Measurements from ENCODE around the gene FHOD1.
A peak's percentile ranks its signal among the peaks of the same experiment; 100 is the strongest.

FHOD1 gene

GRCh38 chr16:67226804-67227566, 20.3 kb downstream of the FHOD1 start, which contains the start of gene TMEM208 (continued):
- TF ChIP-seq ZNF692 (tag by site-specific recombination; IDR thresholded peaks at IDR 0.05), result peak; percentile 57
- TF ChIP-seq ZNF654 (tag by site-specific recombination; IDR thresholded peaks at IDR 0.05; ENCODE audit: low read depth), result no peak
- TF ChIP-seq ZNF391 (tag by site-specific recombination; IDR thresholded peaks at IDR 0.05; ENCODE audit: borderline replicate concordance, low read depth), result no peak
- peak; percentile 83 for TF ChIP-seq KLF8 (tag by site-specific recombination; IDR thresholded peaks at IDR 0.05)
- TF ChIP-seq GLI2 (tag by site-specific recombination; IDR thresholded peaks at IDR 0.05; ENCODE audit: borderline replicate concordance, low read depth), result no peak
- no peak for TF ChIP-seq ZBTB48 (tag by site-specific recombination; IDR thresholded peaks at IDR 0.05)
- TF ChIP-seq MZF1 (tag by site-specific recombination; IDR thresholded peaks at IDR 0.05; ENCODE audit: borderline replicate concordance), result no peak
- no peak for TF ChIP-seq ZNF148 (tag by site-specific recombination; IDR thresholded peaks at IDR 0.05; ENCODE audit: borderline replicate concordance)
- TF ChIP-seq ZNF501 (tag by site-specific recombination; IDR thresholded peaks at IDR 0.05), result no peak
- no peak for TF ChIP-seq GLIS1 (tag by site-specific recombination; IDR thresholded peaks at IDR 0.05)
- peak; percentile 28; the same call in 1 of the 2 replicates for TF ChIP-seq ZNF2 (tag by site-specific recombination; IDR thresholded peaks at IDR 0.05)
- TF ChIP-seq ZNF549 (tag by site-specific recombination; IDR thresholded peaks at IDR 0.05), result no peak
- TF ChIP-seq ZBTB20 (tag by site-specific recombination; IDR thresholded peaks at IDR 0.05), result peak; percentile 40; the same call in 1 of the 2 replicates
- 0 out of 2 replicates have a peak, but pooled peaks have one; percentile 13 for TF ChIP-seq KLF7 (tag by site-specific recombination; IDR thresholded peaks at IDR 0.05; ENCODE audit: borderline replicate concordance)
- TF ChIP-seq BCL11A (tag by site-specific recombination; IDR thresholded peaks at IDR 0.05; ENCODE audit: low read depth), result no peak
- TF ChIP-seq ZBTB11 (tag by site-specific recombination; conservative IDR thresholded peaks at IDR 0.05; ENCODE audit: low read depth), result peak; percentile 95
- peak; percentile 97 for TF ChIP-seq ZBTB17 (tag by site-specific recombination; IDR thresholded peaks at IDR 0.05)
- TF ChIP-seq ZNF114 (tag by site-specific recombination; IDR thresholded peaks at IDR 0.05), result no peak
- TF ChIP-seq ZSCAN5A (tag by site-specific recombination; IDR thresholded peaks at IDR 0.05), result 0 out of 2 replicates have a peak, but pooled peaks have one; percentile 9

All from HEK293 (cell line).